PFSK-1 (cell line): ENCODE results near the gene RSAD2.

Source experiments
- FOXP2 ChIP-seq: optimal IDR thresholded peaks from 2 replicates; pipeline ENCODE3; 2011; ENCODE audit warnings: borderline replicate concordance, control low read depth, inconsistent platforms; ENCODE audit not compliant: insufficient read depth; ENCODE audit errors: extremely low read length, extremely low read depth
- POLR2AphosphoS5 ChIP-seq: IDR thresholded peaks from 2 replicates; pipeline ENCODE4 v1.6.1; 2012; ENCODE audit warnings: low read depth, mild to moderate bottlenecking, control low read depth, low read length, moderate library complexity
- REST ChIP-seq, 2 experiments: IDR thresholded peaks; 2 replicates each; pipeline versions ENCODE4 v1.6.1 to v1.8.0; 2011 to 2012; ENCODE audit warnings: low read depth in 2 of 2, low read length in 2 of 2, control low read depth in 1 of 2, inconsistent platforms in 1 of 2, mild to moderate bottlenecking in 1 of 2, moderate library complexity in 1 of 2; ENCODE audit not compliant: insufficient read depth in 1 of 2
- SIN3A ChIP-seq: IDR thresholded peaks from 2 replicates; pipeline ENCODE4 v1.6.1; 2012; ENCODE audit warnings: mild to moderate bottlenecking, low read length, moderate library complexity, borderline replicate concordance; ENCODE audit not compliant: insufficient read depth
- TAF1 ChIP-seq: IDR thresholded peaks from 2 replicates; pipeline ENCODE4 v1.6.1; 2012; ENCODE audit warnings: low read length, control low read depth, borderline replicate concordance; ENCODE audit not compliant: insufficient read depth

DNA sequence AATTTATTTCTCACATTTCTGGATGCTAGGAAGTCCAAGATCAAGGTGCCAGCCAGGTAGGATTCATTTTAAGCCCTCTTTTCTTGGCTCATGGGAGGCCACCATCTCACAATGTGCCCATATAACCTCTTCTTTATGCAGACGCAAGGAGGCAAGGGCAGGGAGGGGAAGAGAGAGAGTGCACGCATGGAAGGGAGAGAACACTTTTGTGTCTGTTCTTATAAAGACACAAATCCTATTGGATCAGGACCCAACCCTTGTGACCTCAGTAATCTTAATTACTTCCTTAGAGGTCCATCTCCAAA, 44.3 kb upstream of the RSAD2 start:
- TF ChIP-seq SIN3A (no peak), REST (IDR thresholded peaks at IDR 0.05; ENCODE audit: insufficient read depth in 1 of 2, low read depth in 2 of 2, low read length in 2 of 2) (no peak), POLR2AphosphoS5 (no peak), TAF1 (no peak), FOXP2 (no peak)
